IPS DF 19.7 (cell line): ENCODE measurements around the gene SPATA2L.

ENCODE experiments used
- DNase-seq: peaks from one replicate; pipeline ENCODE4 v3.0.0-alpha.2; 2013; ENCODE audit warnings: low read depth, low spot score

SPATA2L gene

GRCh38 chr16:89656435-89657121 lies 44.9 kb downstream of the SPATA2L start:
- no peak for DNase-seq

- DNase-seq, result no peak
Measured at GRCh38 chr16:89655062-89655643, 46.4 kb downstream of the SPATA2L start.

GRCh38 chr16:89653656-89654295 lies 47.7 kb downstream of the SPATA2L start:
- DNase-seq, result no peak

GRCh38 chr16:89651584-89651983 lies 49.9 kb downstream of the SPATA2L start:
- no peak for DNase-seq

GRCh38 chr16:89646906-89647305 lies 54.6 kb downstream of the SPATA2L start:
- DNase-seq, result no peak
